ENCODE measurements around the gene MTIF2. TPM values are rescaled to one million over a fixed set of nuclear protein-coding genes. Genes with fewer than 3 reads are reported as not detected.
"Not testable (repeated sequence)": the region's sequence is repeated elsewhere in the genome, so short reads cannot be mapped to it uniquely, and the experiment has no call there.

MTIF2 gene
- total RNA-seq, 1 donor from 2014 or later, result 26.3 TPM

- DNase-seq (ENCODE audit: low read depth in 2 of 2), result no peak
Observed at GRCh38 chr2:55200416-55200815, 68.6 kb downstream of the MTIF2 start.

DNA sequence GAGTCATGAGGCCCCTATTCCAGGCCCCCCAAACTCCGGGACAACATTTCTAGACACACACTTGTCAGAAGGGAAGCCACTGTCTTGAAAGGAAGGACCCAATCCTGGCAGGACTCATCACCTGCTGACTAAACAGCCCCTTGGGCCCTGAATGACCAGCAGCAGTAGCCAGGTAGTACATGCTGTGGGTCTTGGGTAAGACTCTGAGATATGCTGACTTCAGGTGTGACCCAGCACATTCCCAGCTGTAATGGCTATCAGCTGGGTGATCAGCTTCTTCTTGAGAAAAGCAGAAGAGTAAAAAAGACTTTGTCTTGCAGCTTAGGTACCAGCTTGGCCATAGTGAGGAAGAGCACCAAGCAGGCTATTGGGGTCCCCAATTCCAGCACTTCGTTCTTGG is 72.5 kb downstream of the MTIF2 start:
- no peak for DNase-seq (ENCODE audit: low read depth in 2 of 2)

DNA sequence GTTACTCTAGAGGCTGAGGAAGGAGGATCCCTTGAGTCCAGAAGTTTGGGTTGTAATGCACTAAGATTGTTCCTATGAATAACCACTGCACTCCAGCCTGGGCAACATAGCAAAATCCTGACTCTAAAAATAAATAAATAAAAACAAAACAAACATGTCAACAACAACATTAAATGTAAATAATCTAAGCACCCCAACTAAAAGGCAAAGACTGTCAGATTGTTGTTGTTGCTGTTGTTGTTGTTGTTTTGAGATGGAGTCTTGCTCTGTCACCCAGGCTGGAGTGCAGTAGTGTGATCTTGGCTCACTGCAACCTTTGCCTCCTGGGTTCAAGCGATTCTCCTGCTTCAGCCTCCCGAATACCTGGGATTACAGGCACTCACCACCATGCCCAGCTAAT is 77.1 kb downstream of the MTIF2 start:
- not testable (repeated sequence) for DNase-seq (ENCODE audit: low read depth in 2 of 2)

GRCh38 chr2:55186837-55187236 is 82.2 kb downstream of the MTIF2 start:
- DNase-seq (ENCODE audit: low read depth in 2 of 2), result not testable (repeated sequence)

Other genes starting within 250 kb of the MTIF2 start
- 92.2 and 132 TPM in 2 replicates for gene RTN4, start 218.8 kb downstream of the MTIF2 start, total RNA-seq
- 3.3 and 4.6 TPM in 2 replicates for gene CLHC1, start 36.9 kb downstream of the MTIF2 start, total RNA-seq
- gene RPS27A, start 36.5 kb downstream of the MTIF2 start, total RNA-seq, result 550 and 625 TPM in 2 replicates
- gene CCDC88A, start 150.6 kb upstream of the MTIF2 start, total RNA-seq, result 35.6 and 37.0 TPM in 2 replicates

All from dermis microvascular lymphatic vessel endothelial cell (primary cell).